ENCODE results near the gene CCDC124.

Gene CCDC124

GRCh38 chr19:17989425-17990094 lies 56.7 kb downstream of the CCDC124 start:
- no peak for DNase-seq

GRCh38 chr19:17993076-17993813 lies 60.4 kb downstream of the CCDC124 start:
- no peak for DNase-seq
